ENCODE data around the gene CACNA1F.

CACNA1F gene

GRCh38 chrX:49167740-49168108, 65.4 kb downstream of the CACNA1F start:
- DNase-seq (ENCODE audit: low read depth, low spot score): no peak
- ChIA-PET CTCF (interaction anchor here (2.6 to 6.8 kb wide), 2 partner anchors 9 to 12 kb away, joined by 11 to 34 read pairs; no protein-coding TSS in a partner anchor), POLR2A (interaction anchor here (1.0 kb wide), 1 partner anchor 13 kb away, joined by 3 read pairs; no protein-coding TSS in a partner anchor)
- no peak overlapping the region for H3K4me3 ChIP-seq (ENCODE audit: low read depth, low read length)
- no peak for TF ChIP-seq CTCF (IDR thresholded peaks at IDR 0.05; ENCODE audit: insufficient read depth, low read length, missing control alignments)

- ChIA-PET POLR2A (interaction anchor here (1.0 kb wide), 1 partner anchor 12 kb away, joined by 3 read pairs; no protein-coding TSS in a partner anchor), CTCF (interaction anchor here (2.6 to 6.8 kb wide), 2 partner anchors 9 to 12 kb away, joined by 11 to 34 read pairs; no protein-coding TSS in a partner anchor)
- TF ChIP-seq CTCF (IDR thresholded peaks at IDR 0.05; ENCODE audit: insufficient read depth, low read length, missing control alignments): no peak
- peak overlapping the region; percentile 34 for H3K4me3 ChIP-seq (ENCODE audit: low read depth, low read length)
- DNase-seq (ENCODE audit: low read depth, low spot score): no peak
Measured at GRCh38 chrX:49166914-49167739, 66.0 kb downstream of the CACNA1F start.

- ChIA-PET POLR2A (no interaction called here), CTCF (interaction anchor here (2.6 to 6.8 kb wide), 2 partner anchors 8 to 11 kb away, joined by 11 to 34 read pairs; no protein-coding TSS in a partner anchor)
- H3K4me3 ChIP-seq (ENCODE audit: low read depth, low read length): peak overlapping the region; percentile 34
- DNase-seq (ENCODE audit: low read depth, low spot score): no peak
- TF ChIP-seq CTCF (IDR thresholded peaks at IDR 0.05; ENCODE audit: insufficient read depth, low read length, missing control alignments): no peak
Measured at GRCh38 chrX:49165901-49166881, 66.9 kb downstream of the CACNA1F start.

GRCh38 chrX:49164589-49165360, 68.4 kb downstream of the CACNA1F start:
- H3K4me3 ChIP-seq (ENCODE audit: low read depth, low read length): no peak overlapping the region
- ChIA-PET POLR2A (no interaction called here), CTCF (interaction anchor here (0.7 to 6.8 kb wide), 4 partner anchors 9 to 16 kb away, joined by 3 to 34 read pairs (median 3); no protein-coding TSS in a partner anchor)

More at GRCh38 chrX:49164589-49165360, 68.4 kb downstream of the CACNA1F start:
- no peak for TF ChIP-seq CTCF (IDR thresholded peaks at IDR 0.05; ENCODE audit: insufficient read depth, low read length, missing control alignments)
- DNase-seq (ENCODE audit: low read depth, low spot score): no peak
